Activated naive CD8-positive, alpha-beta T cell treated with anti-CD3 and anti-CD28 coated beads, Interleukin-2, amount 10 ng/mL, durations not matched to agents 7 days and 5 days (primary cell): ENCODE data around the gene PCBP2. TPM values are rescaled to one million over a fixed set of nuclear protein-coding genes. Genes with fewer than 3 reads are reported as not detected.
A peak's percentile ranks its signal among the peaks of the same experiment; 100 is the strongest.
"Not testable (repeated sequence)": the region's sequence is repeated elsewhere in the genome, so short reads cannot be mapped to it uniquely, and the experiment has no call there.

Experiments
- ATAC-seq: fragments of 150-1000 bp; cut with Tn5 transposase; one replicate; pipeline ENCODE4 v1.10.0; 2021; ENCODE audit warnings: low read depth, moderate library complexity
- POLR2A ChIA-PET: fragments of 350-600 bp; sonication (Branson Sonifier 250); formaldehyde crosslinking; loops from one replicate; lab custom pipeline; 2021; ENCODE audit warnings: antibody characterized with exemption; lab: Charles Lee
- DNase-seq: peaks from one replicate; pipeline ENCODE4 v3.0.0; 2021
- H3K27ac Mint-ChIP-seq: one replicate; pipeline ENCODE4 v1.8.0; 2022; ENCODE audit warnings: mild to moderate bottlenecking, mixed read lengths
- H3K27me3 Mint-ChIP-seq: one replicate; pipeline ENCODE4 v1.8.0; 2022; ENCODE audit warnings: mild to moderate bottlenecking, moderate library complexity, mixed read lengths
- H3K36me3 Mint-ChIP-seq: one replicate; pipeline ENCODE4 v1.8.0; 2021; ENCODE audit warnings: mild to moderate bottlenecking, mixed read lengths
- H3K4me1 Mint-ChIP-seq: one replicate; pipeline ENCODE4 v1.8.0; 2021; ENCODE audit warnings: mixed read lengths
- H3K4me3 Mint-ChIP-seq: one replicate; pipeline ENCODE4 v1.8.0; 2022; ENCODE audit warnings: mild to moderate bottlenecking, moderate library complexity, mixed read lengths
- H3K9me3 Mint-ChIP-seq: one replicate; pipeline ENCODE4 v1.8.0; 2021; ENCODE audit warnings: mixed read lengths
- total RNA-seq, 2 experiments: library from RNA; stranded (reverse); gene quantifications; one replicate each; pipeline ENCODE4 v1.2.3, GENCODE V29; 2021

Gene PCBP2
- total RNA-seq, 2 experiments from 2014 or later, result 824 to 837 TPM

DNA sequence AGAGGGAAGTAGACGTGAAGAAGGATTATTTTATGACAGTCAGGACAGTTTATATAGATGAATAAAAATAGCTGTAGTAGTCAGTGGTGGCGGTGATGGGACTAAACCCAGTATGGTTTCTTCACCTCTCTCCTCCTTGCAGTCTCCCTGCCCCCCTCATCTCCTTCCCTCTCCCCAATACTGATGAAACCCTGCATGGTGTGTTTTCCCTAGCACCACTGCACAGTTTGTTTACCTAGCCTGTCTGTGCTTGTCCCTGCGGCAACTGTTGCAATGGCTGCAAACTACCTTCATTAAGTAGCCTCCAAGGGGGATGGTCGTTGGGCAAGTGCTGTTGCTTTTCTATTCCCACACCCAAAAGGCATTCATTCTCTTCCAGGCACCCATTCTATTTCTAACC, 14.7 kb downstream of the PCBP2 start:
- Mint-ChIP-seq H3K9me3 (no peaks in the 10 kb centered on the region), H3K27ac (no peak overlapping the region), H3K27me3 (no peaks in the 10 kb centered on the region), H3K4me3 (no peak overlapping the region), H3K4me1 (peaks cover 15% of the 10 kb centered on the region), H3K36me3 (peaks cover 39% of the 10 kb centered on the region)
- ATAC-seq (no peak), DNase-seq (no peak)
- POLR2A ChIA-PET, result no interaction called here

DNA sequence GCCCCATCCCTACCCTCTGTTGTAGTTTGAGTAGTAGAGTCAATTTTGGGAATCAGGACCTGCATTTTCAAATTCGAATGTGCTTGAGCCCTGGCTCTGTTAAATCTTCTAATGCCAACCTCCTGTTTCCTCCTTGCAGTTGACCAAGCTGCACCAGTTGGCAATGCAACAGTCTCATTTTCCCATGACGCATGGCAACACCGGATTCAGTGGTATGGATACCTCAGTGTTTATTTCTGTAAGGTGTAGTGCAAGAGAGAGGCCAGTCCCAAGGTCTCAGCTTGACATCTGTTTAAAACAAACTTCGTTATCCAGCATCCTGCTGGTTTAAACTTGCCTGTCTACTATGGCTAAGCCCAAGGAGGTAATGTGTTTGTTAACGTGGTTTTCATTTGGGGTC, 15.2 kb downstream of the PCBP2 start:
- Mint-ChIP-seq H3K4me1 (peaks cover 20% of the 10 kb centered on the region), H3K27ac (no peak overlapping the region), H3K36me3 (peaks cover 43% of the 10 kb centered on the region), H3K4me3 (no peak overlapping the region), H3K9me3 (no peaks in the 10 kb centered on the region), H3K27me3 (no peaks in the 10 kb centered on the region)
- no peak for DNase-seq
- POLR2A ChIA-PET, result no interaction called here
- ATAC-seq, result no peak

DNA sequence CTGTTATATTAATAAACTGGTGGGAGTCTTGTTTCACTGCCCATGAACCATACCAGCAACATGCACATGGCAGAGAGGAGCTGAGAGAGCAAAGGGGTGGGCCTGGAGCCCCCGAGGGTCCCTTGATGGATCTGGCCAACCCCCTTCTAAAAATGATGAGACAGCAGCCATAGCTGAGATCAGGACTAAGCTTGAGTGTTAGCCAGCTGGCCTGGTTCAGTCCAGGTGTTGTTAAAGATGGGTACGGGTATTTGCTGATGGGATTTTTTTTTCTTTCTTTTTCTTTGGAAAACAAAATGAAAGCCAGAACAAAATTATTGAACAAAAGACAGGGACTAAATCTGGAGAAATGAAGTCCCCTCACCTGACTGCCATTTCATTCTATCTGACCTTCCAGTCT, 16.0 kb downstream of the PCBP2 start:
- no peak overlapping the region for H3K4me3 Mint-ChIP-seq
- H3K36me3 Mint-ChIP-seq, result peaks cover 40% of the 10 kb centered on the region
- DNase-seq (no peak), ATAC-seq (no peak)
- H3K4me1 Mint-ChIP-seq, result peaks cover 25% of the 10 kb centered on the region
- no peaks in the 10 kb centered on the region for H3K27me3 Mint-ChIP-seq
- POLR2A ChIA-PET, result no interaction called here
- H3K9me3 Mint-ChIP-seq, result no peaks in the 10 kb centered on the region
- no peak overlapping the region for H3K27ac Mint-ChIP-seq

DNA sequence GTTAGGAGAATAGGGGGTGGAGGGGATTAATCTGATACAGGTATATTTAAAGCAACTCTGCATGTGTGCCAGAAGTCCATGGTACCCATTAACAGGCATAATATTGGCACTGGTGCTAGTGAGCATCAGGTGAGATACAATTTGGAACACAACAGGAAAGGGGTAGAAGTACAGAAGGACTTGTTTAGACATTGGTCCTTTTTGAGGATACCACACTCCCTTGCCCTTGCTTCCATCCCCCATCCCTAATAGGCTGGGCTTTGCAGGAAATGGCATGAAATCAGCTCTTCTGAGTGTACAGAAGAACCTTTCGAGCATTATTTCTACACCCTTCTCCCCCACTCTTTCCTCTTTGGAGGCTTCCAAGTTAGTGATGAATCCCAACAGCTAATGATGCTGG, 16.4 kb downstream of the PCBP2 start:
- Mint-ChIP-seq H3K4me1 (peaks cover 23% of the 10 kb centered on the region), H3K4me3 (no peak overlapping the region)

DNA sequence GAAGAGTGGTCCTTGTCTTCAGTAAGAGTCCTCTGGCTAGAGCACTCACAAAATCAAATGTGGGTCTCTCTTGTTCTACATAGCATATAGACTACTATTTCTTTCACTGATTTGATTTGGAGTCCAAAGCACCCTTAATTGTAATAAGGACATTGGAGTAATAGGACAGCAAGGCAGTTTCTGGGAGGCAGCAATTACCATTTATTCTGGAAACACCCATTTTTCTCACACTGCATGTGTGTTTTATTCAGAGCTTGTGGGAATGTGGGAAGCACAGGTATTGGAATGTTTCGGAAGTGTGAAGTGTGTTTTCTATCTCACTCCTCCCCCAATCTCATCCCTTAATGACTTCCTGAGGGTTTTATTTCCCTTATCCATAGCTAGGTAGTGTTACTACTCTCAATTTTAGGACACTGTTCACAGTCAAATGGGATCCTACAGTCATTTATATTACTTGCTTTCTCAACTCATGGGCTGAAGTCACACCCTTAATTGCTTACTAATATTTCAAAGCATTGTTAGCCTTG, 20.2 kb downstream of the PCBP2 start:
- no peak for ATAC-seq
- H3K4me1 Mint-ChIP-seq, result peaks cover 38% of the 10 kb centered on the region
- H3K27ac Mint-ChIP-seq, result no peak overlapping the region
- H3K27me3 Mint-ChIP-seq, result no peaks in the 10 kb centered on the region
- H3K9me3 Mint-ChIP-seq, result no peaks in the 10 kb centered on the region
- H3K36me3 Mint-ChIP-seq, result peaks cover 38% of the 10 kb centered on the region
- POLR2A ChIA-PET, result interaction anchor here (0.7 kb wide), 1 partner anchor 10 kb away, joined by 6 read pairs; no protein-coding TSS in a partner anchor
- no peak for DNase-seq
- H3K4me3 Mint-ChIP-seq, result peak overlapping the region; percentile 1

More for the DNA sequence above, 16.4 kb downstream of the PCBP2 start:
- no peaks in the 10 kb centered on the region for H3K27me3 Mint-ChIP-seq
- peaks cover 37% of the 10 kb centered on the region for H3K36me3 Mint-ChIP-seq
- POLR2A ChIA-PET, result interaction anchor here (0.7 kb wide), 1 partner anchor 10 kb away, joined by 5 read pairs; no protein-coding TSS in a partner anchor
- H3K27ac Mint-ChIP-seq, result peak overlapping the region; percentile 17
- ATAC-seq (no peak), DNase-seq (no peak)
- H3K9me3 Mint-ChIP-seq, result no peaks in the 10 kb centered on the region

DNA sequence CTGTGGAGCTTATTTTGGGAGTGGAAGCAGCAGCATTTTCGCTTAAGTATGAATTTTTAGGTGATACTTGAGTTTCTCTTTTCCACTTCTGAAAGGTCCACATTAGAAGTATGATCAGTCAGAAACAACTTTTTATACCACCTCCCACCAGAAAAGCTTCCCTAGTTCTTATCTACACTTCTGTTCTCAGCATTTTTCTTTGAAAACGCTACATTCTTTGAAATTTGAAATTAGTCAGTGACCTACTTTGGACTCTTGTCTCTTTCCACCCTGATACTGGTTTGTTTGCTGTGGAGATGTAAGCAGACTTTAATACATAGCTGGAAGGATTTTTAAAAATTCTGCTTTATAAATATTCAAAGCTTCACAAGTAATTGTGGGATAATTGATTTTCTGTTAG, 22.2 kb downstream of the PCBP2 start:
- no peak for ATAC-seq
- POLR2A ChIA-PET, result interaction anchor here (0.8 to 1.9 kb wide), 5 partner anchors 9 to 129 kb away, joined by 3 to 8 read pairs (median 4); partner anchors contain the start of gene TARBP2
- Mint-ChIP-seq H3K9me3 (no peaks in the 10 kb centered on the region), H3K4me3 (no peak overlapping the region), H3K27me3 (no peaks in the 10 kb centered on the region), H3K36me3 (peaks cover 34% of the 10 kb centered on the region), H3K27ac (no peak overlapping the region), H3K4me1 (peaks cover 38% of the 10 kb centered on the region)
- no peak for DNase-seq

DNA sequence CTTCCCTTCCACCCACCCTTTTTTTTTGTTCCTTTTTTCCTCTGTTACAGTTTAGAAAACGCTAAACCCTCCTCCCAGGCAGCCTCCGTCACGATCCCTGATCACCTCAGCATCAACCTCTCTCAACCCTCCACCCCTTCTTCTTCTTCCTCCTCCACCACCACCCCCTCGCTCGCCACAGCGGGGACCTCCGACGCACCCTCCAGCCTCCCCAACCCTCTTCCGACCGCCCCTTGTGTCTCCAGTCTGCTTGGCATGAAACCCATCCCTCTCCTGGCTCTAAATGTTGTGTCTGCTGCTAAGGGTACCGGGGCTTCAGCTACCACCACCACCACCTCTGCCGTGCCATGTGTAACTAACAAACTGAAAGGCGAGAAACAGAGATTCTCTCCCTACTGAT, 22.9 kb downstream of the PCBP2 start:
- POLR2A ChIA-PET, result interaction anchor here (1.3 to 1.5 kb wide), 2 partner anchors 34 to 130 kb away, joined by 3 to 4 read pairs; no protein-coding TSS in a partner anchor
- Mint-ChIP-seq H3K27me3 (no peaks in the 10 kb centered on the region), H3K36me3 (peaks cover 34% of the 10 kb centered on the region), H3K4me3 (peak overlapping the region; percentile 26), H3K27ac (peak overlapping the region; percentile 82), H3K4me1 (peaks cover 38% of the 10 kb centered on the region), H3K9me3 (no peaks in the 10 kb centered on the region)
- no peak for DNase-seq
- peak; percentile 17 for ATAC-seq

DNA sequence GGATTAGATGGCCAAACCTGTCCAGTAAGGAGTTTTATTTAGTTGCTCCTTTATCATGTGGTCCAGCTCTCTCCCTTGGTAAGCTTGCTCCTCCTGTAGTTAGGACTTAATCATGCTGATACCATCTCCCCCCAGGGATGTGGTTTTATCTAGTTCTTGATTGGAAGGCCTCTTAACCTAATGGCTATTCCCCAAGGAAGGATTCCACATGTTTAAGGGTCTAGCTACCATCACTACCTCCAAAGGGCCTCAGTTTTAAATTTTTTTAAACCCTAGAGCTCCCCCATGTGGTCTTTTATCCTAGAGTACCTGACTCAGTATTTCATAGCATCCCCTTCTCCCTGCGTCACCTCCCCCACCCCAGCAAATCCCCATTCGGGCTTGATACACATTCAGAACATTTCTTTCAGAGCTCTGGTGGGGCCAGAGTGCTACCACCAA, 24.9 kb downstream of the PCBP2 start:
- no peaks in the 10 kb centered on the region for H3K9me3 Mint-ChIP-seq
- DNase-seq, result no peak
- POLR2A ChIA-PET, result interaction anchor here (0.6 to 0.8 kb wide), 5 partner anchors 11 to 397 kb away, joined by 3 to 9 read pairs (median 3); no protein-coding TSS in a partner anchor
- no peak overlapping the region for H3K27ac Mint-ChIP-seq
- no peaks in the 10 kb centered on the region for H3K27me3 Mint-ChIP-seq
- H3K4me1 Mint-ChIP-seq, result peaks cover 32% of the 10 kb centered on the region
- ATAC-seq, result no peak
- no peak overlapping the region for H3K4me3 Mint-ChIP-seq
- H3K36me3 Mint-ChIP-seq, result peaks cover 27% of the 10 kb centered on the region

DNA sequence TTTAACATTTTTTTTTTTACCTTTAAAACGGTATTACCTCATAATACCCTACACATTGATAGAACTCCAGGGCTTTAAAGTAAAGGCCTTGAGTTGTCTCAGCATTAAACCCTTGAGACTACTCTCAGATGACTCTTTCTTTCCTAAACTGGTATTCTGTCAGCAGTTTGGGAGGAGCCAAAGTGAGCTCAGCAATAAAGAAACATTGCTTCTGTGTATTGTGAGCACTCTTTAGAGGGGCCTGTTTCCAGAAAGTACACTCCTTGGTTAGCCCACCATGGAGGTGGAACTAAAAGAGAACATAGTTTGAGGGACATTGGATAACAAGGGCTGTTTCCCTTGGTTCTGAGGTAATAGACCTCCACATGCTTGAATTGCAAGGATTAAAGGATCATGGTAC, 27.0 kb downstream of the PCBP2 start:
- POLR2A ChIA-PET, result interaction anchor here (0.6 kb wide), 1 partner anchor 280 kb away, joined by 3 read pairs; no protein-coding TSS in a partner anchor
- H3K27ac Mint-ChIP-seq, result no peak overlapping the region

DNA sequence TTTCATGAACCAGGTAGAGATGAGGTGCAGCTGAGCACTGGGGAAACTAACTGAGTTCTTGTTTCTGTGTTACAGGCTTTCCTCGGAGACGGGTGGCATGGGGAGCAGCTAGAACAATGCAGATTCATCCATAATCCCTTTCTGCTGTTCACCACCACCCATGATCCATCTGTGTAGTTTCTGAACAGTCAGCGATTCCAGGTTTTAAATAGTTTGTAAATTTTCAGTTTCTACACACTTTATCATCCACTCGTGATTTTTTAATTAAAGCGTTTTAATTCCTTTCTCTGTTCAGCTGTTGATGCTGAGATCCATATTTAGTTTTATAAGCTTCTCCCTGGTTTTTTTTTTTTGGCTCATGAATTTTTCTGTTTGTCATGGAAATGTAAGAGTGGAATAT, 27.4 kb downstream of the PCBP2 start:
- Mint-ChIP-seq H3K4me3 (no peak overlapping the region), H3K27ac (no peak overlapping the region), H3K4me1 (peaks cover 16% of the 10 kb centered on the region), H3K36me3 (peaks cover 34% of the 10 kb centered on the region), H3K27me3 (no peaks in the 10 kb centered on the region), H3K9me3 (no peaks in the 10 kb centered on the region)
- POLR2A ChIA-PET, result no interaction called here
- ATAC-seq, result no peak
- no peak for DNase-seq

More for the DNA sequence above, 27.0 kb downstream of the PCBP2 start:
- ATAC-seq (no peak), DNase-seq (no peak)
- no peaks in the 10 kb centered on the region for H3K9me3 Mint-ChIP-seq
- peaks cover 30% of the 10 kb centered on the region for H3K36me3 Mint-ChIP-seq
- H3K27me3 Mint-ChIP-seq, result no peaks in the 10 kb centered on the region
- peaks cover 20% of the 10 kb centered on the region for H3K4me1 Mint-ChIP-seq
- H3K4me3 Mint-ChIP-seq, result no peak overlapping the region

DNA sequence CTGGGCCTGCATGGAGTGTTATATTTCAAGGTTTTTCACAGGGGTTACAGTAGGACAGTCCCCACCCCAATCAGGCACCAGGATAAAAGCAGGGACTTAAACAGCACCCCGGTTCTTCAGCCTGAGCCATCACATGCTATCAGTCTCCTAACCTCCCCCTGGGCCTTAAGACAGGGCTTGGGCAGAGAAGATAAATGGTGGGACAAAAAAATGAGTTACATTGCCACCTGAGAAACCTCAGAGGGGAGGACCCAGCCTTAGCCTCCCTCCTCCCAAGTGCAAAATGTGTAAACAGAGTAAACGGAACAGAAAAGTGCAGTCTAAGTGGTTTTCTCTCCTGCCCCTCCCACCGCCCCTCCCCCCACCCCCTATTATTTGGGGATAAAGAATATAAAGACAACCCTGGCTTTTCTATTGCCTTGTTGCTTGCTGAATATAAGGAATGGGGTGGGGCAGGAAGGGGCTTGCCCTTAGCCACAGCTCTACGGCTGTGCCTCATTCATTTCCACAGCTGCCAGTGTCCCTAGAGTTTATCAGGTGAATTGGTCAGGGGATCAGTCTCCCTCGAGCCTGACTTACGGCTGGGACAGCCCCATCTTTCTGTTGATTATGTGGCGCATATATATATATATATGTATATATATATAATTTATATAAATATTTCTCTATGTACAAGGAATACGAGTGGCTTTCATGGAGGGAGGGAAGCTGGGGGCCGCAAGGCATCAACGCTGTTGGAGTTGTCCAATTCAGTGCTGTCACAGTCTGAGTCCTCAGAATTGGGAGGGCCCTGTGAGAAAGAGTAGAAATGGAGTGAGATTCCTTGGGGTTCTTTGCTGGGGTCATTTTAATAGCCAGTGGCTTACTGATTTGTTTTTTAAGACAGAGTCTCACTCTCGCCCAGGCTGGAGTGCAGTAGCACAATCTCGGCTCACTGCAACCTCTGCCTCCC, 28.9 kb downstream of the PCBP2 start:
- POLR2A ChIA-PET, result interaction anchor here (1.3 kb wide), 1 partner anchor 13 kb away, joined by 4 read pairs; no protein-coding TSS in a partner anchor
- no peaks in the 10 kb centered on the region for H3K27me3 Mint-ChIP-seq
- H3K4me1 Mint-ChIP-seq, result peaks cover 8% of the 10 kb centered on the region
- H3K36me3 Mint-ChIP-seq, result peaks cover 31% of the 10 kb centered on the region
- no peak overlapping the region for H3K4me3 Mint-ChIP-seq
- ATAC-seq (no peak), DNase-seq (no peak)
- no peak overlapping the region for H3K27ac Mint-ChIP-seq
- no peaks in the 10 kb centered on the region for H3K9me3 Mint-ChIP-seq

DNA sequence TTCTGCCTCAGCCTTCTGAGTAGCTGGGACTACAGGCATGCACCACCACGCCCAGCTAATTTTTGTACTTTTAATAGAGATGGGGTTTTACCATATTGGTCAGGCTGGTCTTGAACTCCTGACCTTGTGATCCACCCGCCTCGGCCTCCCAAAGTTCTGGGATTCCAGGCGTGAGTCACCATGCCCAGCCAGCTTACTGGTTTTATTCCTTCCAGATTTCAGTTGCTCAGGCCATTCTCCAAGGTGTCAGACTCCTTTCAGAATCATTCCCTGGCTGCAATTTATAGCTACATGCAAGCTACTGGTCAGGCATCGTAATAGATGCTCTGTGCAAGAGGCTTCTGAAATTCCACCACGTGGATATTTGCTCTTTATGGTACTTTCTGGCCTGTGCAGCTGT, 29.6 kb downstream of the PCBP2 start:
- H3K36me3 Mint-ChIP-seq, result peaks cover 28% of the 10 kb centered on the region

DNA sequence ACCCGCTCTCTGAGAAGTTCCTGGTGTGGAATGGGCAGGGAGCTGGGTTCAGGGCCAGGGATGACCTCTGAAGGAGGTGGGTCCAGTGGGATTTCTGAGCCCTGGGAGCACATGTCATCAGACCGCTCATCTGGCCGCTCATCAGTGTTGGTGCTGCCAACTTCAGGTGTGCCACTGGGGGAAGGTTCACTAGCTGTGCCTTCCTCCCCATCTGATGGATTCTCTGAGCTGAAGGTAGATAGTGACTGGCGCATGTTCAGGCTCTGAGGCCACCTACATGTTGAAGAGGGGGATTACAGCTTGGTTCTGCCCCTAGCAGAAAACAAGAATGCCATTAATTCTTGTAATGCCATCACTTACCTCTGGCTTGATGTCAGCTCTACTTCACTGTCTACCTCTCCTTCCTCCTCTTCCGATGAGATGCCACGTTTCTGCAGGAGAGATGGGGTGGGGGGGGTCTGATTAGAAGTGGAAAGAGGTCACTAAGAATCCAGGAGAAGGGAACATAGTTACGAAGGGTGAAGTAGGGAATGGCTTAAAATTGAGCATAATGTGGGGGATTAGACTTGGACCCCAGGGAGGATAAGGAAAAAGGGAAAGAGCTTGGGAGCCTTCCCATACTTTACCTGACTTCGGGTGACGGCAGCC, 30.2 kb downstream of the PCBP2 start:
- H3K27me3 Mint-ChIP-seq, result no peaks in the 10 kb centered on the region
- peaks cover 4% of the 10 kb centered on the region for H3K4me1 Mint-ChIP-seq
- peak overlapping the region; percentile 67 for H3K27ac Mint-ChIP-seq
- H3K4me3 Mint-ChIP-seq, result no peak overlapping the region
- H3K36me3 Mint-ChIP-seq, result peaks cover 27% of the 10 kb centered on the region
- DNase-seq (no peak), ATAC-seq (peak; percentile 25)
- H3K9me3 Mint-ChIP-seq, result no peaks in the 10 kb centered on the region
- POLR2A ChIA-PET, result interaction anchor here (0.5 to 1.9 kb wide), 6 partner anchors 9 to 130 kb away, joined by 3 to 8 read pairs (median 5); partner anchors contain the start of genes PRR13 and TARBP2

More for the DNA sequence above, 29.6 kb downstream of the PCBP2 start:
- H3K4me3 Mint-ChIP-seq, H3K27me3 Mint-ChIP-seq, H3K4me1 Mint-ChIP-seq, DNase-seq, ATAC-seq, H3K9me3 Mint-ChIP-seq, H3K27ac Mint-ChIP-seq: not testable (repeated sequence)
- POLR2A ChIA-PET, result interaction anchor here (1.0 to 1.6 kb wide), 4 partner anchors 10 to 129 kb away, joined by 3 to 8 read pairs (median 4); partner anchors contain the start of gene PRR13
